GM10248 (cell line): ENCODE results near the gene HMCN2.

Source experiments
- CTCF ChIA-PET: fragments of 300-600 bp; sonication (Branson Sonifier 250); formaldehyde crosslinking; extraction: SDS; loops from one replicate; lab custom pipeline; 2021; ENCODE audit warnings: antibody characterized with exemption; lab: Yijun Ruan, JAX
- POLR2A ChIA-PET: fragments of 350-650 bp; sonication (Branson Sonifier 250); formaldehyde crosslinking; extraction: SDS; loops from one replicate; lab custom pipeline; 2020; ENCODE audit warnings: antibody characterized with exemption; lab: Yijun Ruan, JAX
- DNase-seq: peaks from one replicate; pipeline ENCODE4 v3.0.0; 2012; ENCODE audit errors: extremely low spot score
- TF ChIP-seq, protein P1 (sequence below): IDR thresholded peaks from 2 replicates; pipeline ENCODE4 v1.5.1; 2012; ENCODE audit warnings: mild to moderate bottlenecking, low read depth; ENCODE audit errors: extremely low read depth, missing control alignments, control extremely low read depth

Gene HMCN2

DNA sequence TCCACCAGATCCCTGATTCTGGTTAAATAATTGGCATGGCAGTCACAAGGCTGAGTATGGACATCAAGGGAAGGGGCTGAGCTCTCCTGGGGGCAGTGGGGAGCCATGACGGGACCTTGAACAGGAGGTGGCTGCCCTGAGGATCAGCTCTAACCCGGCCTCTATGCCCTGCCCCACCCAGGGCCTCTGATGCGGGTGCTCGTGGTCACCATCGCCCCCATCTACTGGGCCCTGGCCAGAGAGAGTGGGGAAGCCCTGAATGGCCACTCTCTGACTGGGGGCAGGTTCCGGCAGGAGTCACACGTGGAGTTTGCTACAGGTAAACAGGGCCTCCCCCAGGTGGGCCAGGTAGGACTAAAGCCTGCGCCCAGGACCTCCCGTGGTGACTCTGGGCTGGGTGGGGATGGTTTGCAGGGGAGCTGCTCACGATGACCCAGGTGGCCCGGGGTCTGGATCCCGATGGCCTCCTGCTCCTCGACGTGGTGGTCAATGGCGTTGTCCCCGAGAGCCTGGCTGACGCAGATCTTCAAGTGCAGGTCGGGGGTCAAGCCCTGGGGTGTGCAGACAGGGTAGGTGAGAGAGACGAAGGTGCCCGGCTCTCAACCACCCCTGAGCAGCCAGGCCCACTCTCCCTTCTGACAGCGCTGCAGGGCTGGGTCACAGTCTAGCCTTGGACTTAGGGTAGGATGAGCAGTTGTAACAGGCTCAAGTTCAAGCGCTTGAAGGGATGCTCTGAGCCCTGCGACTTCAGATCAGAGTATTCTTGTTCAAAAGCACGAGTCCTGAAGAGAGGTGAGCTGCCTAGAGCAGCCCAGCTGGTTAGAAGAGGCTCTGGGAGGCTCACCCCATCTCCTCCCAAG lies 159.3 kb downstream of the HMCN2 start:
- TF ChIP-seq, protein P1, sequence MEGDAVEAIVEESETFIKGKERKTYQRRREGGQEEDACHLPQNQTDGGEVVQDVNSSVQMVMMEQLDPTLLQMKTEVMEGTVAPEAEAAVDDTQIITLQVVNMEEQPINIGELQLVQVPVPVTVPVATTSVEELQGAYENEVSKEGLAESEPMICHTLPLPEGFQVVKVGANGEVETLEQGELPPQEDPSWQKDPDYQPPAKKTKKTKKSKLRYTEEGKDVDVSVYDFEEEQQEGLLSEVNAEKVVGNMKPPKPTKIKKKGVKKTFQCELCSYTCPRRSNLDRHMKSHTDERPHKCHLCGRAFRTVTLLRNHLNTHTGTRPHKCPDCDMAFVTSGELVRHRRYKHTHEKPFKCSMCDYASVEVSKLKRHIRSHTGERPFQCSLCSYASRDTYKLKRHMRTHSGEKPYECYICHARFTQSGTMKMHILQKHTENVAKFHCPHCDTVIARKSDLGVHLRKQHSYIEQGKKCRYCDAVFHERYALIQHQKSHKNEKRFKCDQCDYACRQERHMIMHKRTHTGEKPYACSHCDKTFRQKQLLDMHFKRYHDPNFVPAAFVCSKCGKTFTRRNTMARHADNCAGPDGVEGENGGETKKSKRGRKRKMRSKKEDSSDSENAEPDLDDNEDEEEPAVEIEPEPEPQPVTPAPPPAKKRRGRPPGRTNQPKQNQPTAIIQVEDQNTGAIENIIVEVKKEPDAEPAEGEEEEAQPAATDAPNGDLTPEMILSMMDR = no peak
- no peak for DNase-seq
- POLR2A ChIA-PET = interaction anchor here (0.7 kb wide), 1 partner anchor 230 kb away, joined by 3 read pairs; no protein-coding TSS in a partner anchor
- CTCF ChIA-PET = no interaction called here

DNA sequence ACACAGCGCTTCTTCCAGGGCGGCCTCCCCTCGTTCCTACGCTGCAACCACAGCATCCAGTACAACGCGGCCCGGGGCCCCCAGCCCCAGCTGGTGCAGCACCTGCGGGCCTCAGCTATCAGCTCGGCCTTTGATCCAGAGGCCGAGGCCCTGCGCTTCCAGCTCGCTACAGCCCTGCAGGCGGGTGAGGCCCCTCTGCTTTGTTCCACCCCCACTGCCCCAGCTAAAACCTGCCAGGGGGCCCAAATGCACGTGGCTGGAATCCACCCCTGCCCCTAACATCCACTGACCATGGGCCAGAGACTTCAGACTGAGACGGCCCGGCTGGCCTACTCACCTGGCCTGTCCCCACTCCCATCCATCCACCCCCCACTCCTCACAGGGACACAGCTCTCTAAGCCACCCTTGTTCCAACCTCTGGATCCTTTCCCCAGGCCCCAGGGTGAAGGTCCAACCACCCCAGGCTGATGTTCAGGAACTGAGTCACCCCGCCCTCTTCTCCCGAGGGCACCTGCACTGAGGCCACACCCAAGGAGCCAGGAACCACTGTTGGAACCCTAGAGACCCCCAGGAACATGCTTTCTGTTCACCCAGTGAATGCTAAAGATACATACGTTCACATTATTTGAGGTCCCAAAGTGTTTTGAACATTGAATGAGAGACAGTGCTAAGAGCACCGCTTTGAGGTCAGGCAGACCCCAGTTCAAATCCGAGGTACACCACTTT lies 160.3 kb downstream of the HMCN2 start:
- no peak for DNase-seq
- CTCF ChIA-PET = interaction anchor here (0.9 kb wide), 1 partner anchor 22 kb away, joined by 4 read pairs; no protein-coding TSS in a partner anchor
- TF ChIP-seq, protein P1 = no peak
- POLR2A ChIA-PET = interaction anchor here (0.7 kb wide), 1 partner anchor 229 kb away, joined by 3 read pairs; no protein-coding TSS in a partner anchor

GRCh38 chr9:130426467-130426773 lies 160.9 kb downstream of the HMCN2 start:
- CTCF ChIA-PET = interaction anchor here (0.9 kb wide), 1 partner anchor 22 kb away, joined by 4 read pairs; no protein-coding TSS in a partner anchor
- TF ChIP-seq, protein P1 = no peak
- POLR2A ChIA-PET = no interaction called here
- no peak for DNase-seq

DNA sequence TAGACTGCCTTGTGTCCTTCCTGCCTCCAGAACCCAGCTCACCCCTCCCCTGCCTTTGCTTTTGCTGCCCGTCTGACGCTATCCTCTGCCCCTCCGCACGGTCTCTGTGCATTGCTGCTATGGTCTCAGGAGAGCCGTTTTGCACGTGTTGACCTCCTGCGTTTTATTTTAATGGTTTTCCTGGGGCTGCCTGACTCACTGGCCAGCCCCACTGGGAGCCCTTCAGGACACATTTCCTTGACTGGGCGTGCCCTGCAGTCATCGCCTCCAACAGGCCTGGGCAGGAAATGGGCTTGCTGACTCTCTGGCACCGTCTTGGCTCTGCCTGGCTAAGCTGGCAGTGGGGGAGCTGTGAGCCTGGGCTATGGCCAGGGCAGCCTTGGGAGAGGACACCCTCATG lies 161.3 kb downstream of the HMCN2 start:
- POLR2A ChIA-PET = no interaction called here
- no peak for DNase-seq
- TF ChIP-seq, protein P1 = no peak
- CTCF ChIA-PET = interaction anchor here (0.9 kb wide), 1 partner anchor 23 kb away, joined by 4 read pairs; no protein-coding TSS in a partner anchor

DNA sequence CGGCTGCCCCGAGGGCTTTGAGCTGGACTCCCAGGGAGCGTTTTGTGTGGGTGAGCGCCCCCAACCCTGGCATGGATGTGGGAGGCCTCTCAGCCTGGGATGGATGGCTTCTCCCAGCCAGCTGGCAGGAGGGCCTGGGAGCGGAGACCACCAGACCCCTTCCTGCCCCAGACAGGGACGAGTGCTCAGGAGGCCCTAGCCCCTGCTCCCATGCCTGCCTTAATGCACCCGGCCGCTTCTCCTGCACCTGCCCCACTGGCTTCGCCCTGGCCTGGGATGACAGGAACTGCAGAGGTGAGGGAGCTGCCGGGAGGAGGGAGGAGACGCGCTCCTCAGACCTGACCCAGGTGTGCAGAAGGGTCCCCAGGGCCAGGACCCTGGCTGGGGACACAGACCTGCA lies 161.8 kb downstream of the HMCN2 start:
- POLR2A ChIA-PET = no interaction called here
- no peak for DNase-seq
- CTCF ChIA-PET = no interaction called here
- TF ChIP-seq, protein P1 = no peak

DNA sequence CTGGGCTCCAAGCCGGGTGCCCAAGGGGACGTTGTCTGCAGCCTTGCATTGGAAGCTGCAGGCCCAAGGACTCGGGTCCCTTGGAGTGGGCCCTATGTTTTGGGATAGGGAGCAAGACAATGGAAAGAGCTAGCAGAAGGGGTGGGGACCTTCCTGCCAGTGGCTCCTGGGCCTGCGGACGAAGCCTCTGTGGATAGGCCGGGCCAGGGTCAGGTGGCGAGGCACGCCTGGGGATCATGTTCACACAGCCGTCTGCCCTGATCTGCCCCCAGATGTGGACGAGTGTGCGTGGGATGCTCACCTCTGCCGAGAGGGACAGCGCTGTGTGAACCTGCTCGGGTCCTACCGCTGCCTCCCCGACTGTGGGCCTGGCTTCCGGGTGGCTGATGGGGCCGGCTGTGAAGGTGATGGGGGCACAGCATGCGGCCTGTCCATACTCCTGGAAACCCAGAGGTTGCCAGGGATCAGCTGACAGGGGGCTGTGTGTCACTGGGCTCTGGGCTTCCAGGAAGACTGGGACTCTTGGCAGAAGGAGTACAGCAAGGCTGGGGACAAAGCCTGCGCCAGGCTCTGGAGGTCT lies 162.6 kb downstream of the HMCN2 start:
- ChIA-PET CTCF (no interaction called here), POLR2A (no interaction called here)

More for the DNA sequence above, 162.6 kb downstream of the HMCN2 start:
- DNase-seq = no peak
- TF ChIP-seq, protein P1 = no peak
